HepG2 (cell line): ENCODE measurements around the gene TRIM15. TPM values are rescaled to one million over a fixed set of nuclear protein-coding genes. Genes with fewer than 3 reads are reported as not detected.
"Not testable (repeated sequence)": the region's sequence is repeated elsewhere in the genome, so short reads cannot be mapped to it uniquely, and the experiment has no call there.

Experiments used
- ATAC-seq: fragments of 200-7000 bp; cut with Tn5 transposase; 3 replicates; pipeline ENCODE4 v1.9.1; 2020; ENCODE audit warnings: mild to moderate bottlenecking, moderate library complexity
- BruUV-seq: library from RNA; stranded (reverse); fragments of 400-500 nt; replicated peaks from 2 replicates; lab custom pipeline; 2021; lab: Mats Ljungman, UMichigan
- CTCF ChIA-PET: fragments of 300-600 bp; formaldehyde crosslinking; extraction: SDS; loops from one replicate; lab custom pipeline; 2021; ENCODE audit warnings: low total read pairs, inconsistent platforms, low intra/inter-chr PET ratio; lab: Yijun Ruan, JAX
- POLR2A ChIA-PET: fragments of 350-600 bp; sonication (Branson Sonifier 250); formaldehyde crosslinking; loops from one replicate; lab custom pipeline; 2020; ENCODE audit warnings: antibody characterized with exemption, inconsistent platforms; lab: Yijun Ruan, JAX
- DNase-seq: peaks from one replicate; pipeline ENCODE4 v3.0.0-alpha.2; 2015; ENCODE audit warnings: low spot score
- FAIRE-seq: peaks from 3 replicates; lab custom pipeline; 2011; peaks lifted over from hg19 to GRCh38; lab: Jason Lieb, UNC
- H2AFZ ChIP-seq: one replicate; pipeline ENCODE4 v1.6.1; 2011; ENCODE audit warnings: low read length, inconsistent platforms
- H3K27ac ChIP-seq: fragments of 300-600 bp; 3 replicates; pipeline ENCODE4 v1.8.0; 2011; ENCODE audit warnings: mixed run types, mild to moderate bottlenecking, mixed read lengths, low read length, inconsistent platforms; ENCODE audit not compliant: insufficient read depth; ENCODE audit errors: extremely low read length
- H3K27me3 ChIP-seq, 2 experiments: fragments of 200-600 bp in 1 of 2; 2 replicates in 1 of 2; 3 replicates in 1 of 2; pipeline versions ENCODE4 v1.6.0 to v1.8.0; 2011; ENCODE audit warnings: low read length in 2 of 2, mild to moderate bottlenecking in 2 of 2, moderate library complexity in 2 of 2, inconsistent platforms in 1 of 2; ENCODE audit not compliant: insufficient read depth in 2 of 2, control insufficient read depth in 1 of 2
- H3K36me3 ChIP-seq, 2 experiments: fragments of 200-600 bp in 1 of 2; replicated peaks in 1 of 2; 2 replicates in 1 of 2; 3 replicates in 1 of 2; pipeline versions ENCODE4 v1.5.1 to v1.8.0; 2011; ENCODE audit warnings: low read length in 2 of 2, inconsistent platforms in 1 of 2; ENCODE audit not compliant: insufficient read depth in 2 of 2, control insufficient read depth in 1 of 2
- H3K4me1 ChIP-seq: 2 replicates; pipeline ENCODE4 v1.5.1; 2012; ENCODE audit warnings: low read length, inconsistent platforms; ENCODE audit not compliant: insufficient read depth
- H3K4me2 ChIP-seq: 2 replicates; pipeline ENCODE4 v1.6.0; 2011; ENCODE audit warnings: low read depth, low read length, inconsistent platforms
- H3K4me3 ChIP-seq, 3 experiments: fragments of 200-600 bp in 1 of 3; sonication (generic), shearing (Covaris generic) in 1 of 3; replicated peaks in 1 of 3; 2 replicates each; pipeline ENCODE4 v1.5.1; 2011 to 2016; ENCODE audit warnings: low read length in 3 of 3, inconsistent platforms in 2 of 3, low read depth in 2 of 3, mild to moderate bottlenecking in 2 of 3, control low read depth in 1 of 3, mixed read lengths in 1 of 3; ENCODE audit not compliant: insufficient read depth in 1 of 3
- H3K79me2 ChIP-seq: one replicate; pipeline ENCODE4 v1.6.1; 2011; ENCODE audit warnings: low read length, inconsistent platforms; ENCODE audit not compliant: insufficient read depth
- H3K9ac ChIP-seq: 2 replicates; pipeline ENCODE4 v1.6.0; 2011; ENCODE audit warnings: mild to moderate bottlenecking, low read depth, low read length, inconsistent platforms; ENCODE audit not compliant: insufficient read depth
- H3K9me3 ChIP-seq: 2 replicates; pipeline ENCODE4 v1.5.1; 2012; ENCODE audit warnings: mild to moderate bottlenecking, low read length
- H4K20me1 ChIP-seq: 2 replicates; pipeline ENCODE4 v1.6.0; 2011; ENCODE audit warnings: inconsistent platforms, mild to moderate bottlenecking, low read length, moderate library complexity; ENCODE audit not compliant: insufficient read depth
- ARID5B ChIP-seq: IDR thresholded peaks from 2 replicates; pipeline ENCODE4 v1.4.0; 2020; ENCODE audit warnings: mild to moderate bottlenecking, missing genetic modification reagents
- BCL6 ChIP-seq: IDR thresholded peaks from 2 replicates; pipeline ENCODE4 v1.6.1; 2016; ENCODE audit warnings: missing genetic modification reagents, missing compliant biosample characterization
- FOXA3 ChIP-seq: IDR thresholded peaks from 2 replicates; pipeline ENCODE4 v1.6.1; 2016; ENCODE audit warnings: missing genetic modification reagents, missing compliant biosample characterization
- IRF2 ChIP-seq: IDR thresholded peaks from 2 replicates; pipeline ENCODE4 v1.6.1; 2018; ENCODE audit warnings: missing genetic modification reagents, missing compliant biosample characterization
- MLX ChIP-seq: IDR thresholded peaks from 2 replicates; pipeline ENCODE4 v1.6.1; 2016
- NCOA2 ChIP-seq: sonication (generic); formaldehyde crosslinking; IDR thresholded peaks from 2 replicates; pipeline ENCODE4 v1.8.0; 2022; ENCODE audit warnings: inconsistent platforms
- RARA ChIP-seq: IDR thresholded peaks from 2 replicates; pipeline ENCODE4 v1.6.1; 2016; ENCODE audit warnings: missing genetic modification reagents, missing compliant biosample characterization
- SOX13 ChIP-seq, 3 experiments: fragments of 450-650 bp in 1 of 3; sonication (generic) in 1 of 3; formaldehyde crosslinking in 1 of 3; IDR thresholded peaks in 2 of 3; conservative IDR thresholded peaks in 1 of 3; 2 replicates each; pipeline versions ENCODE4 v1.5.0 to v1.6.1; 2016 to 2020; ENCODE audit warnings: antibody characterized with exemption in 1 of 3, mild to moderate bottlenecking in 1 of 3, missing compliant biosample characterization in 1 of 3, missing genetic modification reagents in 1 of 3, moderate library complexity in 1 of 3
- TAF1 ChIP-seq: sonication (generic); formaldehyde crosslinking; IDR thresholded peaks from 2 replicates; pipeline ENCODE4 v1.4.0; 2020; ENCODE audit warnings: missing genetic modification reagents
- ZNF326 ChIP-seq: sonication (generic); formaldehyde crosslinking; IDR thresholded peaks from 2 replicates; pipeline ENCODE4 v1.4.0; 2020; ENCODE audit warnings: missing genetic modification reagents, borderline replicate concordance
- ZNF652 ChIP-seq: IDR thresholded peaks from 2 replicates; pipeline ENCODE4 v1.6.1; 2016; ENCODE audit warnings: low read depth, borderline replicate concordance
- WGBS: methylation state at CpG from one replicate; pipeline ENCODE4 v1.1.6; 2017; ENCODE audit warnings: low lambda C conversion rate; 5-methylcytosine and 5-hydroxymethylcytosine counted together
- in situ Hi-C: cut with HindIII; loops from 2 replicates; pipeline ENCODE4 v1.10.0; 2017; ENCODE audit warnings: low pct_unique_long_range_greater_than_20kb; ENCODE audit not compliant: extremely low pct_ligation_motif_present
- intact Hi-C: fragments of 100-400 bp; cut with micrococcal nuclease; formaldehyde crosslinking; loops from one replicate; pipeline ENCODE4 v1.10.0; 2022; ENCODE audit not compliant: unreplicated experiment
- polyA plus RNA-seq, 8 experiments: library from polyadenylated mRNA; depleted of rRNA in 3 of 8; stranded (reverse) in 7 of 8; unstranded in 1 of 8; fragments of >200 nt; fragmentation: Illumina TruSeq in 4 of 8; extraction: Trizol in 4 of 8; gene quantifications; 2 replicates each; pipeline versions ENCODE4 v1.2.1 to v1.2.3, GENCODE V29; 2011 to 2016; ENCODE audit warnings: low read depth in 4 of 8, missing spikeins in 1 of 8, mixed read lengths in 1 of 8; ENCODE audit not compliant: insufficient read depth in 1 of 8
- total RNA-seq, 5 experiments: library from RNA; depleted of rRNA; stranded (reverse); fragments of >200 nt; fragmentation: Illumina TruSeq; extraction: Trizol; gene quantifications; 2 replicates each; pipeline ENCODE4 v1.2.3, GENCODE V29; 2016; ENCODE audit warnings: low read depth in 1 of 5

TRIM15 gene
- total and polyA plus RNA-seq, 2 of the 13 experiments (the other 11 are each of a cell fraction or from before 2014, with no cell fraction given), result 35.1 to 38.2 TPM

- TF ChIP-seq SOX13 (IDR thresholded peaks at IDR 0.05), result no peak
- TF ChIP-seq SOX13 (CRISPR knock-in tag; conservative IDR thresholded peaks at IDR 0.05 in 1 of 2, IDR thresholded peaks at IDR 0.05 in 1 of 2), result 0 out of 4 replicates have a peak, but pooled peaks of 1 of the 2 experiments have one; percentile 15
- TF ChIP-seq TAF1 (CRISPR knock-in tag), result no peak
- no peak for TF ChIP-seq ZNF326 (CRISPR knock-in tag)
Observed at GRCh38 chr6:30219244-30219643, 55.9 kb downstream of the TRIM15 start (continued).

GRCh38 chr6:30221395-30221794 is 58.0 kb downstream of the TRIM15 start:
- H3K9ac ChIP-seq, DNase-seq, ATAC-seq, H3K27ac ChIP-seq, in situ Hi-C loops, intact Hi-C loops, BruUV-seq, H3K36me3 ChIP-seq, H3K4me3 ChIP-seq, FAIRE-seq, H2AFZ ChIP-seq, H3K27me3 ChIP-seq, CTCF ChIA-PET, H3K4me2 ChIP-seq, H4K20me1 ChIP-seq, H3K79me2 ChIP-seq: not testable (repeated sequence)
- TF ChIP-seq ZNF652 (peak; percentile 73; the same call in 1 of the 2 replicates), MLX (0 out of 2 replicates have a peak, but pooled peaks have one; percentile 21), NCOA2 (CRISPR knock-in tag) (peak; percentile 10; the same call in 1 of the 2 replicates), BCL6 (CRISPR knock-in tag) (peak; percentile 59), FOXA3 (CRISPR knock-in tag) (peak; percentile 24; the same call in 1 of the 2 replicates), IRF2 (CRISPR knock-in tag) (0 out of 2 replicates have a peak, but pooled peaks have one; percentile 37), RARA (CRISPR knock-in tag) (peak; percentile 47; the same call in 1 of the 2 replicates), ARID5B (CRISPR knock-in tag) (peak; percentile 53; the same call in 1 of the 2 replicates)
- Histone ChIP-seq H3K9me3 (peaks cover 13% of the 10 kb centered on the region), H3K4me1 (peaks cover 15% of the 10 kb centered on the region)
- POLR2A ChIA-PET, result interaction anchor here (1.1 kb wide), 1 partner anchor 9 kb away, joined by 4 read pairs; the partner anchor contains the start of gene TRIM26
- 15% methylated on average over 5 of the region's 6 CpGs for WGBS
